ENCODE results near the gene NSUN2. TPM values are rescaled to one million over a fixed set of nuclear protein-coding genes. Genes with fewer than 3 reads are reported as not detected.
A peak's percentile ranks its signal among the peaks of the same experiment; 100 is the strongest.

NSUN2 gene
- total RNA-seq, 2 donors from 2014 or later = 40.8 to 54.5 TPM

DNA sequence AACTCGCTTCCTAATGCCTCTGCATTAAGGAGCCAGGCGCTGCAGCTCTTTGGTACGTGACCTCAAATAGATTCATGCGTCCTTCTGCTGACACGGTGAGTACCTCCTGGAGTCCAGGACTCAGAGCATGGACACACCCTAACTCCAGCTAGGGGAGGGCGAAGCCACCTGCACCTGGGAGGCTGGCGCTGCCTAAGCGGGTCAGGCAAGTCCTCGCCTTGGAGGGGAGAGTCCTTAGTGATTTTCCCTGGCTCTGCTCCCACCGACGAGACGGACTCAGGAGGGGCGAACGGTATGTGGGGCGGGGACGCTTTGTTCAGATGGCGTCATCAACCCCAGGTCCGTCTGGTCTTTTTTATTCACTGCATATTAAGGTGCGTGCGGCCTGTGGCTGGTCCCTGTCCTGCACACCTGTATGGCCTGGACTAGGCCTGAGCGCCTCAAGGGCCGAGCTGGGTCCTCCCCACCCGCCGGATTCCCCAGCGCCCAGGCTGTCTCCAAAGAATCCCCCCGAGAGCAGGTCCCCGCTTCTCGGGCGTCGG lies 50.3 kb downstream of the NSUN2 start:
- TF ChIP-seq POLR2AphosphoS5 (IDR thresholded peaks at IDR 0.05) (no peak), POLR2A (IDR thresholded peaks at IDR 0.05) (no peak)
- TF ChIP-seq, protein P1, sequence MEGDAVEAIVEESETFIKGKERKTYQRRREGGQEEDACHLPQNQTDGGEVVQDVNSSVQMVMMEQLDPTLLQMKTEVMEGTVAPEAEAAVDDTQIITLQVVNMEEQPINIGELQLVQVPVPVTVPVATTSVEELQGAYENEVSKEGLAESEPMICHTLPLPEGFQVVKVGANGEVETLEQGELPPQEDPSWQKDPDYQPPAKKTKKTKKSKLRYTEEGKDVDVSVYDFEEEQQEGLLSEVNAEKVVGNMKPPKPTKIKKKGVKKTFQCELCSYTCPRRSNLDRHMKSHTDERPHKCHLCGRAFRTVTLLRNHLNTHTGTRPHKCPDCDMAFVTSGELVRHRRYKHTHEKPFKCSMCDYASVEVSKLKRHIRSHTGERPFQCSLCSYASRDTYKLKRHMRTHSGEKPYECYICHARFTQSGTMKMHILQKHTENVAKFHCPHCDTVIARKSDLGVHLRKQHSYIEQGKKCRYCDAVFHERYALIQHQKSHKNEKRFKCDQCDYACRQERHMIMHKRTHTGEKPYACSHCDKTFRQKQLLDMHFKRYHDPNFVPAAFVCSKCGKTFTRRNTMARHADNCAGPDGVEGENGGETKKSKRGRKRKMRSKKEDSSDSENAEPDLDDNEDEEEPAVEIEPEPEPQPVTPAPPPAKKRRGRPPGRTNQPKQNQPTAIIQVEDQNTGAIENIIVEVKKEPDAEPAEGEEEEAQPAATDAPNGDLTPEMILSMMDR (IDR thresholded peaks at IDR 0.05) = no peak
- intact Hi-C loops (cut with DNase I) = no loop called here
- no peaks in the 10 kb centered on the region for H3K27me3 ChIP-seq (replicated peaks; ENCODE audit: insufficient read depth)
- H3K36me3 ChIP-seq = no peaks in the 10 kb centered on the region
- 48% methylated on average over 30 of the region's 30 CpGs for WGBS
- H3K4me3 ChIP-seq = peak overlapping the region; percentile 29 to 38
- H3K4me1 ChIP-seq (replicated peaks) = no peaks in the 10 kb centered on the region
- H3K27ac ChIP-seq = no peak overlapping the region
- DNase-seq (ENCODE audit: low spot score) = no peak
- no peaks in the 10 kb centered on the region for H3K9me3 ChIP-seq

DNA sequence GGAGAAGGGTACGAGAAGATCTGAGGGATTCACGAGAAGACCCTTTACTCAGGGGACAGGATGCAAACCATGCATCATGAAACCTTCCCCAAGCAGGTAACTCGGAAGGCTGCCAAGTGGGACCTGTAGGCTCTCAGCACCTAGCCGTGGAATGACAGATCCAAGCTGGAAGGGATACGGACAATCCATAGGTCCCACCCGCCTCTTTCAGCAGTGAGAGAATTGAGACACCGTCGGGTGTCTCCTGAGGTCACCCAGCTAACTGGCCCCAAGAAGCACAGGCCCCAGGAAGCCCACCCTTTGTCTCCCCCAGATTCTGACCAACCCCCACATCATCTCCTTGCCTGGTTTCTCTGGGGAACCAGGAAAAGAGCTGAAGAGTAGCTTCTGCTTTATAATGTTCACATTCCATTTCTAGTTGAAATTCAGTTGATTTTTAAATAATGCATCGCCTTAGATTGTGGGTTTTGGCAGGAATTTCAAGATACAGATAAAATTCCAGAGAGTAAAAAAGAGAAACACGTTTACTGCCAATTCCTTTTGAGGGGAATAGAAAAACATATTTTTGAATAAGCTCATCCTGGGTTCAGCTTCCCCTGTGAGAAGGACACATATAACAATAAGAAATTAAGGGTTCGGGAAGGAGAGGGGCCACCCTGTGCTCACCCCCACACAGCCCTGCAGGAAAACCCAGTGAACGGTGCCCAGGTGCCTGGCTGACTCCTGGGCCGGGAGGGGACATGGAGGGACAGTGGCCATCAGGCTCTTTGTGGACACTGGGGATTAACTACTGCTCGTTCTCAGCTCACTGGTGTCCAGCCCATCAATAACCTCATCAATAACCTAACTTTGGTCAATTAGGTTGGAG lies 51.1 kb downstream of the NSUN2 start:
- intact Hi-C loops (cut with DNase I) = no loop called here
- TF ChIP-seq, protein P1 (IDR thresholded peaks at IDR 0.05) = no peak
- TF ChIP-seq POLR2AphosphoS5 (IDR thresholded peaks at IDR 0.05) (no peak), POLR2A (IDR thresholded peaks at IDR 0.05) (no peak)
- Histone ChIP-seq H3K36me3 (no peaks in the 10 kb centered on the region), H3K4me3 (no peak overlapping the region), H3K27me3 (replicated peaks; ENCODE audit: insufficient read depth) (no peaks in the 10 kb centered on the region), H3K9me3 (no peaks in the 10 kb centered on the region), H3K4me1 (replicated peaks) (no peaks in the 10 kb centered on the region), H3K27ac (no peak overlapping the region)
- no peak for DNase-seq (ENCODE audit: low spot score)
- WGBS = 74% methylated on average over 14 of the region's 14 CpGs

DNA sequence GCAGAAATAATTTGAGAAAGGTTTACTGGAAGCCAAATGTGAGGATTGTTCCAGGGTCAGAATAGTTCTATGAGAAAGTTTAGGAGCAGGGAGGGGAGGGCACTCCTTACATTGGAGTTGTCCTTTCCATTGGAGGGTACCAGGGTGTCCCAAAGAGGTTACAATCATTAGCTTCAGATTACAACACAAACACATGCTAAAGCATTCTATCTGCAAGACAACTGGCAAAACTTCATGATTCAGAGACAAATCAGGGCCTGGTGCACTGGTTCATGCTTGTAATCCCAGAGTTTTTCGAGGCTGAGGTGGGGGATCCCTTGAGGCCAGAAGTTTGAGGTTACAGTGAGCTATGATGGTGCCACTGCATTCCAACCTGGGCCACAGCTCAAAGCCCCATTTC lies 51.8 kb downstream of the NSUN2 start:
- Histone ChIP-seq H3K4me1 (replicated peaks) (no peaks in the 10 kb centered on the region), H3K36me3 (no peaks in the 10 kb centered on the region), H3K27me3 (replicated peaks; ENCODE audit: insufficient read depth) (no peaks in the 10 kb centered on the region), H3K27ac (no peak overlapping the region), H3K9me3 (no peaks in the 10 kb centered on the region), H3K4me3 (no peak overlapping the region)
- no peak for DNase-seq (ENCODE audit: low spot score)
- intact Hi-C loops (cut with DNase I) = no loop called here
- TF ChIP-seq, protein P1 (IDR thresholded peaks at IDR 0.05) = no peak
- TF ChIP-seq POLR2AphosphoS5 (IDR thresholded peaks at IDR 0.05) (no peak), POLR2A (IDR thresholded peaks at IDR 0.05) (no peak)
- WGBS = 83% methylated on average over 1 of the region's 1 CpG

DNA sequence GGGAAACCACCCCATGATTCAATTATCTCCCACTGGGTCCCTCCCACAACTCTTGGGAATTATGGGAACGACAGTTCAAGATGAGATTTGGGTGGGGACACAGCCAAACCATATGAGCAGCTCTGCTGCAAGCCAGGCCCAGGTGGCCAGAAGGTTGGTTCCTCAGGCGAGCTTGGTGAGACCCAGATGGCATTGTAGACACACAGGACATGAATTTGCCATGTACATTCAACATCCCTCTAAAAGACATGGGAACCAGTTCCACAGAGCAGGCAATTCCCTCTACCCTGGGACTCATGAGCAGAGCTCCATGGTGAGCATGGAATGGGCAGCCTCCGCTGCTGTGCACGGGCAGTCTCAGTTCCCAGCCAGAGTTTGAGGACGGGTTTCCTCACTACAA lies 53.3 kb downstream of the NSUN2 start:
- Histone ChIP-seq H3K36me3 (no peaks in the 10 kb centered on the region), H3K27me3 (replicated peaks; ENCODE audit: insufficient read depth) (no peaks in the 10 kb centered on the region), H3K4me3 (no peak overlapping the region), H3K9me3 (no peaks in the 10 kb centered on the region), H3K4me1 (replicated peaks) (no peaks in the 10 kb centered on the region), H3K27ac (no peak overlapping the region)
- DNase-seq (ENCODE audit: low spot score) = no peak
- TF ChIP-seq, protein P1 (IDR thresholded peaks at IDR 0.05) = no peak
- TF ChIP-seq POLR2A (IDR thresholded peaks at IDR 0.05) (no peak), POLR2AphosphoS5 (IDR thresholded peaks at IDR 0.05) (no peak)
- intact Hi-C loops (cut with DNase I) = loop anchor here (5.0 to 10.0 kb wide), 3 partner anchors 125 to 1087 kb away; partner anchors contain the start of gene MED10
- 70% methylated on average over 5 of the region's 5 CpGs for WGBS
